Ishikawa (cell line): ENCODE measurements around the gene MAGI1.

Source experiments
- CEBPB ChIP-seq: IDR thresholded peaks from 2 replicates; pipeline ENCODE4 v1.6.1; 2012
- CREB1 ChIP-seq: IDR thresholded peaks from 2 replicates; pipeline ENCODE4 v1.6.1; 2012; ENCODE audit warnings: low read depth
- EGR1 ChIP-seq: IDR thresholded peaks from 2 replicates; pipeline ENCODE4 v1.6.1; 2012
- EP300 ChIP-seq: IDR thresholded peaks from 2 replicates; pipeline ENCODE4 v1.6.1; 2012; ENCODE audit warnings: borderline replicate concordance
- FOXM1 ChIP-seq: IDR thresholded peaks from 2 replicates; pipeline ENCODE4 v1.6.1; 2012; ENCODE audit warnings: low read depth, borderline replicate concordance
- NFIC ChIP-seq: IDR thresholded peaks from 2 replicates; pipeline ENCODE4 v1.6.1; 2012
- RAD21 ChIP-seq: IDR thresholded peaks from 2 replicates; pipeline ENCODE4 v1.6.1; 2012; ENCODE audit warnings: low read depth
- TAF1 ChIP-seq: IDR thresholded peaks from 2 replicates; pipeline ENCODE4 v1.6.1; 2012; ENCODE audit warnings: low read depth, mild to moderate bottlenecking
- TCF12 ChIP-seq: IDR thresholded peaks from 2 replicates; pipeline ENCODE4 v1.6.1; 2012; ENCODE audit warnings: low read depth
- TEAD4 ChIP-seq: IDR thresholded peaks from 2 replicates; pipeline ENCODE4 v1.6.1; 2012
- USF1 ChIP-seq: IDR thresholded peaks from 2 replicates; pipeline ENCODE4 v1.6.1; 2012
- YY1 ChIP-seq: IDR thresholded peaks from 2 replicates; pipeline ENCODE4 v1.6.1; 2012; ENCODE audit warnings: low read depth
- ZBTB7A ChIP-seq: IDR thresholded peaks from 2 replicates; pipeline ENCODE4 v1.6.1; 2012; ENCODE audit warnings: low read depth
- TF ChIP-seq, protein P1 (sequence below): IDR thresholded peaks from 2 replicates; pipeline ENCODE4 v1.6.1; 2012
- TF ChIP-seq, protein P2 (sequence below): IDR thresholded peaks from 2 replicates; pipeline ENCODE4 v1.6.1; 2012; ENCODE audit warnings: low read depth, mild to moderate bottlenecking

MAGI1 gene

DNA sequence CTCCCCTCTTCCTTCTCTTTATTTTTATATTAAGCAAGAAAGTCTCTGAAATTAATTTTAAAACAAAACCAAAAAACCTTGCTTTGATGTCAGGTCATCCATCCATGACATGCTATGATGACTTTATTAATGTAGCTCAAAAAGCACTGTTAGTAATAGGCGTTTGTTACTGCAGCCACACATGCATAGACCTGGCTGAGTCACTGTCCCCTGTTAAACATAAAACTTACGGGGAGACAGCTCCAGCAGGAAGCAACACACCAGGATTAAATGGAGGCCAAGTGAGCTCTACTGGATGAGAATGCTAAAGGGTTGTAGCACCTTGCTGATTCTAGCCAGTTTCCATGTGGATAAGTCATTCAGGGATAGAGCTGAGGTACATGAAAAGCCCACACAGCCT lies 661.1 kb downstream of the MAGI1 start:
- no peak for TF ChIP-seq NFIC
- no peak for TF ChIP-seq TCF12

GRCh38 chr3:65376426-65376825 lies 662.3 kb downstream of the MAGI1 start:
- TF ChIP-seq USF1: no peak
- TF ChIP-seq YY1: no peak
- TF ChIP-seq EGR1: no peak
- TF ChIP-seq FOXM1: no peak
- TF ChIP-seq CREB1: no peak
- TF ChIP-seq EP300: no peak
- TF ChIP-seq, protein P1, sequence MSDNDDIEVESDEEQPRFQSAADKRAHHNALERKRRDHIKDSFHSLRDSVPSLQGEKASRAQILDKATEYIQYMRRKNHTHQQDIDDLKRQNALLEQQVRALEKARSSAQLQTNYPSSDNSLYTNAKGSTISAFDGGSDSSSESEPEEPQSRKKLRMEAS: no peak
- TF ChIP-seq RAD21: no peak
- no peak for TF ChIP-seq CEBPB
- TF ChIP-seq NFIC: no peak
- no peak for TF ChIP-seq TCF12
- no peak for TF ChIP-seq ZBTB7A
- TF ChIP-seq, protein P2, sequence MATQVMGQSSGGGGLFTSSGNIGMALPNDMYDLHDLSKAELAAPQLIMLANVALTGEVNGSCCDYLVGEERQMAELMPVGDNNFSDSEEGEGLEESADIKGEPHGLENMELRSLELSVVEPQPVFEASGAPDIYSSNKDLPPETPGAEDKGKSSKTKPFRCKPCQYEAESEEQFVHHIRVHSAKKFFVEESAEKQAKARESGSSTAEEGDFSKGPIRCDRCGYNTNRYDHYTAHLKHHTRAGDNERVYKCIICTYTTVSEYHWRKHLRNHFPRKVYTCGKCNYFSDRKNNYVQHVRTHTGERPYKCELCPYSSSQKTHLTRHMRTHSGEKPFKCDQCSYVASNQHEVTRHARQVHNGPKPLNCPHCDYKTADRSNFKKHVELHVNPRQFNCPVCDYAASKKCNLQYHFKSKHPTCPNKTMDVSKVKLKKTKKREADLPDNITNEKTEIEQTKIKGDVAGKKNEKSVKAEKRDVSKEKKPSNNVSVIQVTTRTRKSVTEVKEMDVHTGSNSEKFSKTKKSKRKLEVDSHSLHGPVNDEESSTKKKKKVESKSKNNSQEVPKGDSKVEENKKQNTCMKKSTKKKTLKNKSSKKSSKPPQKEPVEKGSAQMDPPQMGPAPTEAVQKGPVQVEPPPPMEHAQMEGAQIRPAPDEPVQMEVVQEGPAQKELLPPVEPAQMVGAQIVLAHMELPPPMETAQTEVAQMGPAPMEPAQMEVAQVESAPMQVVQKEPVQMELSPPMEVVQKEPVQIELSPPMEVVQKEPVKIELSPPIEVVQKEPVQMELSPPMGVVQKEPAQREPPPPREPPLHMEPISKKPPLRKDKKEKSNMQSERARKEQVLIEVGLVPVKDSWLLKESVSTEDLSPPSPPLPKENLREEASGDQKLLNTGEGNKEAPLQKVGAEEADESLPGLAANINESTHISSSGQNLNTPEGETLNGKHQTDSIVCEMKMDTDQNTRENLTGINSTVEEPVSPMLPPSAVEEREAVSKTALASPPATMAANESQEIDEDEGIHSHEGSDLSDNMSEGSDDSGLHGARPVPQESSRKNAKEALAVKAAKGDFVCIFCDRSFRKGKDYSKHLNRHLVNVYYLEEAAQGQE: no peak
- no peak for TF ChIP-seq TAF1
- no peak for TF ChIP-seq TEAD4

DNA sequence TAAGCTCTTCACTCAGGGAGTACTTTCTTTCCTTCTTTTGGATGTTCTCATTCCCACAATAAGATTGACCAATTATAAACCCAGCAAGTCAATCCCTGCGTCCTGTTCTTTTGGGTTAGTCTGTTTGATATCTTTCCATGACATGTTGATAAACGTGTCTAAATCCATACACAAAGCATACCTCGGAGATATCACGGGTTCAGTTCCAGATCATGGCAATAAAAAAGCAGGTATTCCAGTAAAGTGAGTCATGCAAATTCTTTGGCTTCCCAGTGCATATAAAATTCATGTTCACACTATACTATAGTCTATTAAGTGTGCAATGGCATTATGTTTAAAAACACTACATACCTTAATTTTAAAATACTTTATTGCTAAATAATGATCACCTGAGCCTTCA lies 667.7 kb downstream of the MAGI1 start:
- TF ChIP-seq CEBPB: no peak
- no peak for TF ChIP-seq YY1
- TF ChIP-seq, protein P2: no peak
- TF ChIP-seq, protein P1: no peak

GRCh38 chr3:65368866-65369265 lies 669.9 kb downstream of the MAGI1 start:
- TF ChIP-seq USF1 (no peak), NFIC (no peak), RAD21 (no peak)

- TF ChIP-seq NFIC: no peak
- TF ChIP-seq, protein P1: no peak
- TF ChIP-seq, protein P2: no peak
- no peak for TF ChIP-seq FOXM1
- TF ChIP-seq EGR1: no peak
- no peak for TF ChIP-seq TAF1
- no peak for TF ChIP-seq EP300
- TF ChIP-seq TCF12: no peak
- no peak for TF ChIP-seq TEAD4
- no peak for TF ChIP-seq CREB1
- no peak for TF ChIP-seq ZBTB7A
- TF ChIP-seq YY1: no peak
- TF ChIP-seq CEBPB: no peak
Measured at GRCh38 chr3:65362688-65363087, 676.0 kb downstream of the MAGI1 start.

DNA sequence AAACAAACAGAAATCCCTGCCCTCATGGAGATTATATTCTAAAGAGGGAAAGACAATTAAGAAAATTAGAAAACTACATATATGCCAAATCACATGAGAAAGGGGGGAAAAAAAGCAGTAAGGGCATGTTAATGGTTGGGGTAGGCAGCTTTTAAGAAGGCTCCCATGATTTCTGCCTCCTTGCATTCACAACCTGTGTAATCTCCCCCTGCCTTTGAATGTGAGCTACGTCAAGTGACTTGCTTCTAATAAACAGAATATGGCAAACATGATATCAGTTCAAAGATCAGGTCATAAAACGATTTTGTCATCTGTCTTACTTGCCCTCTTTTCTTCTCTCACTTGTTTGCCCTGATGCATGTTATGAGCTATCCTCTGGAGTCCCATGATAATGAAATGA lies 677.3 kb downstream of the MAGI1 start:
- no peak for TF ChIP-seq NFIC
- no peak for TF ChIP-seq CREB1
